ENCODE data around the gene DFFA.
"Not testable (repeated sequence)": the region's sequence is repeated elsewhere in the genome, so short reads cannot be mapped to it uniquely, and the experiment has no call there.

The DFFA gene

GRCh38 chr1:10428984-10429383 lies 43.3 kb downstream of the DFFA start:
- no peak for DNase-seq (ENCODE audit: low spot score)

DNA sequence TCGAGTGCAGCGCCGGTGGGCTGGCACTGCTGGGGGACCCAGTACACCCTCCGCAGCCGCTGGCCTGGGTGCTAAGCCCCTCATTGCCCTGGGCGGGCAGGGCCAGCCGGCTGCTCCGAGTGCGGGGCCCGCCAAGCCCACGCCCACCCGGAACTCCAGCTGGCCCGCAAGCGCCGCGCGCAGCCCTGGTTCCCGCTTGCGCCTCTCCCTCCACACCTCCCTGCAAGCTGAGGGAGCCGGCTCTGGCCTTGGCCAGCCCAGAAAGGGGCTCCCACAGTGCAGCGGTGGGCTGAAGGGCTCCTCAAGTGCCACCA lies 45.8 kb downstream of the DFFA start:
- DNase-seq (ENCODE audit: low spot score), result not testable (repeated sequence)

- not testable (repeated sequence) for DNase-seq (ENCODE audit: low spot score)
Measured at GRCh38 chr1:10425826-10426534, 46.3 kb downstream of the DFFA start.

- DNase-seq (ENCODE audit: low spot score), result no peak
Measured at GRCh38 chr1:10424651-10425050, 47.7 kb downstream of the DFFA start.

GRCh38 chr1:10424034-10424433 lies 48.3 kb downstream of the DFFA start:
- peak; percentile 73 for DNase-seq (ENCODE audit: low spot score)

- DNase-seq (ENCODE audit: low spot score), result no peak
Measured at GRCh38 chr1:10421637-10422036, 50.7 kb downstream of the DFFA start.

DNA sequence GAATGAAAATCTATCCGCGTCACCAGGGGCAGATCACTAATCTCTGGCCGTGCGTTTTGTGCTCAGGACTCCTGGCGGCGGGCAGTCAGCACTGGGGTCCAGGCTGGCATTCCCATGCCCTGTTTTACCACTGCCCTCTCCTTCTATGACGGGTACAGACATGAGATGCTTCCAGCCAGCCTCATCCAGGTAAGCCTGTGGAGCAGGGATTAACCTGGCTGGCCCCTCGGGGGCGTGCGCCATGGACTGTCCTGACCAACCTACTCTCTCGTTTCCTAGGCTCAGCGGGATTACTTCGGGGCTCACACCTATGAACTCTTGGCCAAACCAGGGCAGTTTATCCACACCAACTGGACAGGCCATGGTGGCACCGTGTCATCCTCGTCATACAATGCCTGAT lies 53.0 kb downstream of the DFFA start:
- DNase-seq (ENCODE audit: low spot score), result no peak

DNA sequence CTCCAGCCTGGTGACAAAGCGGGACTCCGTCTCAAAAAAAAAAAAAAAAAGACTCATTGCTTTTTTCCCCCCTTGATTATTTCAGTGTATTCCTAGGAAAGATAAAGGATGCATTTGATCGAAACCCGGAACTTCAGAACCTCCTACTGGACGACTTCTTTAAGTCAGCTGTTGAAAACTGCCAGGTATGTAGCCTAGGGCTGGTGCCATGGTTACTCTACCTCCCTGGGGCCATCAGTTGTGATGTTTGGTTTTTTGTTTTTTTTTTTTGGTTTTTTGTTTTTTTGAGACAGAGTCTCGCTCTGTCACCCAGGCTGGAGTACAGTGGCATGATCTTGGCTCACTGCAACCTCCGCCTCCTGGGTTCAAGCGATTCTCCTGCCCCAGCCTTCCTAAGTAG lies 53.6 kb downstream of the DFFA start:
- DNase-seq (ENCODE audit: low spot score), result not testable (repeated sequence)

DNA sequence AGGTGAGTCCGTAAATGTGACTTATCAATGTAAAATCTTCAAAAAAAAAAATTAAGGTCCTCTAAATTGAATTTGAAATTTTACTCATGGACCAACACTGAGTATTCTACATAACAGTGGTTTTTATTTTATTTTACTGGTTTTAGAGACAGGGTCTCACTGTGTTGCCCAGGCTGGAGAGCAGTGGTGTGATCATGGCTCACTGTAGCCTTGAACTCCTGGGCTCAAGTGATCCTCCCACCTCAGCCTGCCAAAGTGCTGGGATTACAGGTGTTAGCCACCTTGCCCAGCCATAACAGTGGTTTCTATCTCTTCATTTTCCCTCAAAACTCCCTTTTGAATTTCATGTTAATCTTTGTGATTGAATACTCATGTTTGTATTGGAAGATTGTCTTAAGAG lies 56.4 kb downstream of the DFFA start:
- DNase-seq (ENCODE audit: low spot score), result not testable (repeated sequence)

DNA sequence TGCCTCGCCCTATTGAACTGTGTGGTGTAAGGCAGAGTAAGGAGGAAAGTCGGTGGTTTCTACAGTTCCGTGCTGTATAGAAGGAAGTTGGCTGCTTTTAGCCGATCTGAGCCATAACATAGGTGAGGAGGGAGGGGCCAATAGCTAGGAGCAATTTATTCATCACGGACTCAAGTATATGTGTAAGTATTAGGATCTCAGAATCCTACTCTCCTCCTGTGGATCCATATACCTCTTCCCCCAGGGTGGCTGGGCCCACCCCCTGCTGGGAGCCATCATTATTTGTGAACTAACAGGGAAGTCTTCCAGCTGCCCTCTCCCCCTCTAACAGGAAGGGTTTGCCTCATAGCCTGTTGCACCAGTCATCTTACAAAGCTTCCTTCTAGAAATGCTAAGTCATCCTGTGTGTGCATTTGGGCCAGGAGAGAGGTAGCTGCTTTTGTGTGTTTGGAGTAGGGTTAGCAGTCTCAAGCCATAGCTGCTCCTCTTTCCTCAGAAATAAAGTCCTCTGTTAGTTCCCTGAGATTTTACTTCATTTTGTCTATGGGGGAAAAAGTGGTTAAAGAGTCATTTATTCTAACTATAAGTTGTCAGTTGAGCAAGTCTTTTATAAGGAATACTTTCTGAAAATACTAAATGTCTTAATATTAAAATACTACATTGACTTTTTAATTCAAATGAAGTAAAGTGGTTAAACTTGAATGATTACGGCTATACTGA lies 57.0 kb downstream of the DFFA start:
- DNase-seq (ENCODE audit: low spot score), result peak; percentile 26

DNA sequence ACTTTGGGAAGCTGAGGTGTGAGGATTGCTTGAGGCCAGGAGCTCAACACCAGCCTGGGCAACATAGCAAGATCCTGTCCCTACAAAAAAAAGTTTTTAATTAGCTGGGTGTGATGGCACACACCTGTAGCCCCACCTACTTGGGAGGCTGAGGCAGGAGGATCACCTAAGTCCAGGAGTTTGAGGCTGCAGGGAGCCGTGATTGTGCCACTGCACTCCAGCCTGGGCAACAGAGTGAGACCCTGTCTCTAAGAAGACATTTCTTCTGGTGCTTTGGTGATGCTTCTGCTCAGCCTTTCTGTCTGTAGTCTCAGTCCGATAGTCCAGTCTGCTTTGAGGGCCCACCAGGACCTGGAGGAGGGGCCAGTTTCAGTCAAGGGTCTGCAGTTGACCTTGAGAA lies 65.1 kb downstream of the DFFA start:
- DNase-seq (ENCODE audit: low spot score), result no peak

All from AG08395 (cell line).